H1 (cell line): ENCODE results near the gene CHD6.

Experiments
- CBX5 ChIP-seq: fragments of 300-800, 300-1000 bp; sonication (generic); IDR thresholded peaks from 2 replicates; pipeline ENCODE4 v1.7.1; 2016; ENCODE audit warnings: antibody characterized with exemption, low read length, low read depth
- CEBPB ChIP-seq: IDR thresholded peaks from 2 replicates; pipeline ENCODE4 v1.6.1; 2012; ENCODE audit warnings: low read depth, low read length
- EP300 ChIP-seq, 2 experiments: IDR thresholded peaks; 1 replicate in 1 of 2; 2 replicates in 1 of 2; pipeline ENCODE4 v1.6.1; 2011 to 2012; ENCODE audit warnings: low read depth in 2 of 2, low read length in 2 of 2, mild to moderate bottlenecking in 2 of 2, borderline replicate concordance in 1 of 2, inconsistent platforms in 1 of 2, moderate library complexity in 1 of 2
- EZH2 ChIP-seq: fragments of 200-600 bp; sonication (generic); IDR thresholded peaks from 2 replicates; pipeline ENCODE4 v1.7.1; 2012; ENCODE audit warnings: low read depth, mild to moderate bottlenecking, moderate library complexity, low read length, inconsistent platforms; ENCODE audit not compliant: severe bottlenecking
- GABPA ChIP-seq: IDR thresholded peaks from 2 replicates; pipeline ENCODE4 v1.6.1; 2011; ENCODE audit warnings: mild to moderate bottlenecking, low read length, moderate library complexity, borderline replicate concordance; ENCODE audit not compliant: insufficient read depth
- NANOG ChIP-seq: IDR thresholded peaks from 2 replicates; pipeline ENCODE4 v1.6.1; 2011; ENCODE audit warnings: low read length, low read depth, mild to moderate bottlenecking, inconsistent platforms; ENCODE audit not compliant: insufficient read depth, poor library complexity, severe bottlenecking
- POLR2A ChIP-seq, 2 experiments: IDR thresholded peaks; 1 replicate in 1 of 2; 2 replicates in 1 of 2; pipeline ENCODE4 v1.6.1; 2011; ENCODE audit warnings: low read depth in 2 of 2, low read length in 2 of 2, mild to moderate bottlenecking in 2 of 2; ENCODE audit errors: control extremely low read depth in 1 of 2
- POLR2AphosphoS5 ChIP-seq: IDR thresholded peaks from 2 replicates; pipeline ENCODE4 v1.6.1; 2011; ENCODE audit warnings: low read depth, low read length
- RAD21 ChIP-seq, 2 experiments: IDR thresholded peaks in 1 of 2; conservative IDR thresholded peaks in 1 of 2; 2 replicates each; pipeline ENCODE4 v1.6.1; 2011; ENCODE audit warnings: low read depth in 2 of 2, low read length in 2 of 2, improper control_type of control experiment in 1 of 2, inconsistent platforms in 1 of 2, mild to moderate bottlenecking in 1 of 2, moderate library complexity in 1 of 2
- RFX5 ChIP-seq: IDR thresholded peaks from 2 replicates; pipeline ENCODE4 v1.6.1; 2011; ENCODE audit warnings: low read depth, low read length, improper control_type of control experiment, borderline replicate concordance
- SP1 ChIP-seq: IDR thresholded peaks from 2 replicates; pipeline ENCODE4 v1.6.1; 2011; ENCODE audit warnings: low read depth, low read length
- TF ChIP-seq, protein P1 (sequence below), 3 experiments: IDR thresholded peaks; 1 replicate in 2 of 3; 2 replicates in 1 of 3; pipeline versions ENCODE4 v1.5.1 to v1.6.1; 2011; ENCODE audit warnings: low read length in 3 of 3, mild to moderate bottlenecking in 3 of 3, inconsistent platforms in 2 of 3, low read depth in 1 of 3, moderate library complexity in 1 of 3; ENCODE audit not compliant: insufficient read depth in 1 of 3; ENCODE audit errors: control extremely low read depth in 1 of 3
- TF ChIP-seq, protein P2 (sequence below): IDR thresholded peaks from 2 replicates; pipeline ENCODE4 v1.6.1; 2012; ENCODE audit warnings: inconsistent platforms
- TF ChIP-seq, protein P3 (sequence below): IDR thresholded peaks from 2 replicates; pipeline ENCODE4 v1.6.1; 2012; ENCODE audit warnings: inconsistent platforms

DNA sequence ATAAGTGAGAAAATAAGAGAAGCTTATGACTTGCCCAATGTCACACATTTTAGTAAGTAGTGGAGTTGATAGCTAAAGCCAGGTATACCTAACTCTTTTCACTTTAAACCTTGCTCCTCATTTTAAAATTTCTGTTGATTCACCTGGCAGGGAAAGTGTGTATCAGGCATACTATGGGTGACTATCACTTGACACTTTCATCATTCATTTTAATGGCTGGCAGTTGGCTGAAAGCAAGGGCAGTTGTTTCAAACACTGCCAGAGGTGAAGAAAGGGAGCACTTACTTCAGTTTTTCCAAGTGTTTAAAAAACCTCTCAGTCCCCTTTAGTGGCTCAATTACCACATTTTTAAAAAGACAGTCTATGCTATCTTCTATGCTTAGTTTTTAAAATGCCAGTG lies 173.4 kb downstream of the CHD6 start:
- TF ChIP-seq, protein P1, sequence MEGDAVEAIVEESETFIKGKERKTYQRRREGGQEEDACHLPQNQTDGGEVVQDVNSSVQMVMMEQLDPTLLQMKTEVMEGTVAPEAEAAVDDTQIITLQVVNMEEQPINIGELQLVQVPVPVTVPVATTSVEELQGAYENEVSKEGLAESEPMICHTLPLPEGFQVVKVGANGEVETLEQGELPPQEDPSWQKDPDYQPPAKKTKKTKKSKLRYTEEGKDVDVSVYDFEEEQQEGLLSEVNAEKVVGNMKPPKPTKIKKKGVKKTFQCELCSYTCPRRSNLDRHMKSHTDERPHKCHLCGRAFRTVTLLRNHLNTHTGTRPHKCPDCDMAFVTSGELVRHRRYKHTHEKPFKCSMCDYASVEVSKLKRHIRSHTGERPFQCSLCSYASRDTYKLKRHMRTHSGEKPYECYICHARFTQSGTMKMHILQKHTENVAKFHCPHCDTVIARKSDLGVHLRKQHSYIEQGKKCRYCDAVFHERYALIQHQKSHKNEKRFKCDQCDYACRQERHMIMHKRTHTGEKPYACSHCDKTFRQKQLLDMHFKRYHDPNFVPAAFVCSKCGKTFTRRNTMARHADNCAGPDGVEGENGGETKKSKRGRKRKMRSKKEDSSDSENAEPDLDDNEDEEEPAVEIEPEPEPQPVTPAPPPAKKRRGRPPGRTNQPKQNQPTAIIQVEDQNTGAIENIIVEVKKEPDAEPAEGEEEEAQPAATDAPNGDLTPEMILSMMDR (IDR thresholded peaks at IDR 0.05; ENCODE audit: control extremely low read depth in 1 of 3, insufficient read depth in 1 of 3, low read depth in 1 of 3, low read length in 3 of 3), result no peak
- TF ChIP-seq, protein P2, sequence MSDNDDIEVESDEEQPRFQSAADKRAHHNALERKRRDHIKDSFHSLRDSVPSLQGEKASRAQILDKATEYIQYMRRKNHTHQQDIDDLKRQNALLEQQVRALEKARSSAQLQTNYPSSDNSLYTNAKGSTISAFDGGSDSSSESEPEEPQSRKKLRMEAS, result no peak
- no peak for TF ChIP-seq CBX5
- TF ChIP-seq RFX5, result no peak
- no peak for TF ChIP-seq POLR2AphosphoS5
- no peak for TF ChIP-seq POLR2A (IDR thresholded peaks at IDR 0.05; ENCODE audit: control extremely low read depth in 1 of 2, low read depth in 2 of 2, low read length in 2 of 2)
- no peak for TF ChIP-seq EZH2
- no peak for TF ChIP-seq NANOG
- TF ChIP-seq, protein P3, sequence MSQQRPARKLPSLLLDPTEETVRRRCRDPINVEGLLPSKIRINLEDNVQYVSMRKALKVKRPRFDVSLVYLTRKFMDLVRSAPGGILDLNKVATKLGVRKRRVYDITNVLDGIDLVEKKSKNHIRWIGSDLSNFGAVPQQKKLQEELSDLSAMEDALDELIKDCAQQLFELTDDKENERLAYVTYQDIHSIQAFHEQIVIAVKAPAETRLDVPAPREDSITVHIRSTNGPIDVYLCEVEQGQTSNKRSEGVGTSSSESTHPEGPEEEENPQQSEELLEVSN, result no peak
- no peak for TF ChIP-seq GABPA
- no peak for TF ChIP-seq CEBPB
- no peak for TF ChIP-seq SP1
- TF ChIP-seq RAD21 (IDR thresholded peaks at IDR 0.05 in 1 of 2, conservative IDR thresholded peaks at IDR 0.05 in 1 of 2; ENCODE audit: low read depth in 2 of 2, low read length in 2 of 2), result no peak
- TF ChIP-seq EP300 (IDR thresholded peaks at IDR 0.05; ENCODE audit: borderline replicate concordance in 1 of 2, low read depth in 2 of 2, low read length in 2 of 2), result no peak
